Heart left ventricle (tissue), 16 donors: ENCODE results near the gene NPHP3. TPM values are rescaled to one million over a fixed set of nuclear protein-coding genes. Genes with fewer than 3 reads are reported as not detected.

Experiments
- ATAC-seq, 4 donors: fragments of 200-7000 bp; cut with Tn5 transposase; one replicate each; pipeline ENCODE4 v1.9.1; 2020 to 2022; ENCODE audit warnings: moderate library complexity in 4 of 4, mild to moderate bottlenecking in 3 of 4, moderate number of reproducible peaks in 1 of 4
- DNase-seq, 5 donors: peaks; one replicate each; pipeline ENCODE4 v3.0.0-alpha.2; 2020
- H3K27ac ChIP-seq, 12 donors: fragments of 200-600 bp; sonication (generic) in 4 of 12; one replicate each; pipeline versions ENCODE4 v1.5.0 to v1.8.0; 2016 to 2022; ENCODE audit warnings: mild to moderate bottlenecking in 2 of 12
- H3K27me3 ChIP-seq, 9 donors: fragments of 200-600 bp; sonication (generic) in 2 of 9; one replicate each; pipeline versions ENCODE4 v1.5.1 to v1.8.0; 2016 to 2022; ENCODE audit warnings: mild to moderate bottlenecking in 3 of 9
- H3K36me3 ChIP-seq, 9 donors: fragments of 200-600 bp; sonication (generic) in 2 of 9; one replicate each; pipeline versions ENCODE4 v1.5.0 to v1.8.0; 2018 to 2022; ENCODE audit warnings: mild to moderate bottlenecking in 2 of 9
- H3K4me1 ChIP-seq, 12 donors: fragments of 200-600 bp; sonication (generic) in 4 of 12; one replicate each; pipeline versions ENCODE4 v1.5.0 to v1.8.0; 2016 to 2022; ENCODE audit warnings: mild to moderate bottlenecking in 3 of 12
- H3K4me3 ChIP-seq, 12 donors: fragments of 200-600 bp; sonication (generic) in 4 of 12; one replicate each; pipeline versions ENCODE4 v1.5.0 to v1.8.0; 2017 to 2022; ENCODE audit warnings: mild to moderate bottlenecking in 9 of 12, moderate library complexity in 4 of 12
- H3K9me3 ChIP-seq, 12 donors: fragments of 200-600 bp; sonication (generic) in 4 of 12; one replicate each; pipeline versions ENCODE4 v1.5.0 to v1.8.0; 2016 to 2022; ENCODE audit warnings: mild to moderate bottlenecking in 1 of 12
- POLR2A ChIP-seq, 2 donors: fragments of 450-650 bp; IDR thresholded peaks; one replicate each; pipeline ENCODE4 v1.6.1; 2017; ENCODE audit warnings: antibody characterized with exemption in 2 of 2, mild to moderate bottlenecking in 2 of 2, moderate library complexity in 2 of 2
- WGBS, 4 donors: extraction: QIAGEN DNeasy Blood & Tissue Kit in 2 of 4; methylation state at CpG; one replicate each; pipeline versions ENCODE4 v1.1.5 to v1.1.7; 2013 to 2018; 5-methylcytosine and 5-hydroxymethylcytosine counted together
- intact Hi-C, 10 donors: fragments of 100-400 bp; cut with DNase I; formaldehyde crosslinking; loops; one replicate each; pipeline versions ENCODE4 v1.11.1 to v1.14.2; 2022
- polyA plus RNA-seq, 2 donors: library from polyadenylated mRNA; stranded (reverse); fragments of 200-250 nt; gene quantifications; one replicate each; pipeline ENCODE4 v1.2.3, GENCODE V29; 2013
- total RNA-seq, 9 donors: library from RNA; depleted of rRNA in 2 of 9; stranded (reverse); fragments of >200 nt in 2 of 9; fragmentation: NEBNext Ultra II Directional in 3 of 9; extraction: Animal tissue kit (Norgen Biotek cat#: 25700) in 3 of 9; gene quantifications; one replicate each; pipeline versions ENCODE4 v1.1.0 to v1.2.4, GENCODE V29; 2016 to 2023
- TF ChIP-seq, protein P1 (sequence below), 12 donors: fragments of 200-600 bp; sonication (generic) in 4 of 12; IDR thresholded peaks; one replicate each; pipeline versions ENCODE4 v1.5.0 to v1.8.0; 2018 to 2022; ENCODE audit warnings: antibody characterized with exemption in 12 of 12, mild to moderate bottlenecking in 5 of 12
- donor health status: ischemic (EF 13 %, LVEDD 7.1; RV severe dilation, severe dysfunction).
- donor health status: healthy with polysubstance abuse.
- donor health status: DM: no; HTN: yes; CAD: no.
- donor health status: DM: no; HTN: no; CAD: no.
- donor health status: ischemic (EF 25% LVEDD 6.9; RV normal size, moderate dysfunction).
- donor health status: ischemic (EF 25% LVEDD 5.7; RV mildly dilated, moderate dysfunction).
- donor health status: healthy.
- donor health status: DM: yes; HTN: yes; CAD: no.
- donor health status: ischemic (EF 35%, LVEDD 5.7; RV mildly dilated, moderate dysfunction).
- donor health status: nonischemic (EF 11% LVEDD 7.7; RV severe dilation, severe dysfunction).
- donor health status: DM: yes; HTN: yes; CAD: no.
- donor health status: PGD.
- donor health status: ischemic (EF 29% LVEDD 5.4; RV normal size, mild dysfunction).
- donor health status: nonischemic (EF 23%, LVEDD 6.1; RV moderate dilation, normal function).

NPHP3 gene
- total and polyA plus RNA-seq, 11 donors: 5.3 to 14.7 (median 10.9) TPM

GRCh38 chr3:132721479-132722164, 587 bp downstream of the NPHP3 start:
- intact Hi-C loops: loop anchor here in 9 of 10 donors (1.0 to 10.0 kb wide), 11 partner anchors 59 to 1203 kb away; partner anchors contain the start of genes CDV3 (in 7 of the 9), SRPRB (in 3 of the 9) and UBA5 (in 3 of the 9)
- 3 to 5% (median 4%) methylated on average over 38 to 47 of the region's 47 CpGs for WGBS, 4 donors
- ATAC-seq: peak in 3 of 4 donors; percentile 2 to 43 (median 42)
- TF ChIP-seq, protein P1, sequence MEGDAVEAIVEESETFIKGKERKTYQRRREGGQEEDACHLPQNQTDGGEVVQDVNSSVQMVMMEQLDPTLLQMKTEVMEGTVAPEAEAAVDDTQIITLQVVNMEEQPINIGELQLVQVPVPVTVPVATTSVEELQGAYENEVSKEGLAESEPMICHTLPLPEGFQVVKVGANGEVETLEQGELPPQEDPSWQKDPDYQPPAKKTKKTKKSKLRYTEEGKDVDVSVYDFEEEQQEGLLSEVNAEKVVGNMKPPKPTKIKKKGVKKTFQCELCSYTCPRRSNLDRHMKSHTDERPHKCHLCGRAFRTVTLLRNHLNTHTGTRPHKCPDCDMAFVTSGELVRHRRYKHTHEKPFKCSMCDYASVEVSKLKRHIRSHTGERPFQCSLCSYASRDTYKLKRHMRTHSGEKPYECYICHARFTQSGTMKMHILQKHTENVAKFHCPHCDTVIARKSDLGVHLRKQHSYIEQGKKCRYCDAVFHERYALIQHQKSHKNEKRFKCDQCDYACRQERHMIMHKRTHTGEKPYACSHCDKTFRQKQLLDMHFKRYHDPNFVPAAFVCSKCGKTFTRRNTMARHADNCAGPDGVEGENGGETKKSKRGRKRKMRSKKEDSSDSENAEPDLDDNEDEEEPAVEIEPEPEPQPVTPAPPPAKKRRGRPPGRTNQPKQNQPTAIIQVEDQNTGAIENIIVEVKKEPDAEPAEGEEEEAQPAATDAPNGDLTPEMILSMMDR (IDR thresholded peaks at IDR 0.05): peak in 7 of 12 donors; percentile 14 to 56 (median 20)
- TF ChIP-seq POLR2A (IDR thresholded peaks at IDR 0.05): no peak
- DNase-seq: peak; percentile 60 to 87 (median 73)
- Histone ChIP-seq H3K27ac (peak overlapping the region; percentile 89 to 99 (median 96)), H3K9me3 (no peaks in the 10 kb centered on the region), H3K36me3 (peaks cover 0 to 28% (median 19%) of the 10 kb centered on the region in 9 donors), H3K4me1 (peaks cover 0 to 46% (median 28%) of the 10 kb centered on the region in 12 donors), H3K27me3 (no peaks in the 10 kb centered on the region), H3K4me3 (peak overlapping the region; percentile 70 to 99 (median 86))

DNA sequence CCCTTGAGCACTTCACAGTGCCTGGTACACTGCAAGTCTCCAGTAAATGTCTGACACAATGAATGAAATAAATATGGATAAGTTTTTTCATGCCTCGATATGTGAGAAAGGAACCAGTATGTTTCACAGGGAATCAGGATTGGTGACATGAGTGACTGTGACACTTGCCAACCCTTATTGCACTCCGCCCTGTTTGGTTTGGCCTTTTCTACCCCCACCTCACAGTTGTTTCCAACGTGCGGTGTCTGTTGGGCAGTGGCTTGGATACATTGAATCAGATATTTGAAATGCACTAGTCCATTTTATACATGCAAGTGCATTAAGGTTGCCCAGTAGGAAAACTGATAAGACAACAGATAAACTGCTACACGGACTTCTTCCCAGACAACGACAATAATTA, 2.0 kb downstream of the NPHP3 start:
- intact Hi-C loops: loop anchor here in 7 of 10 donors (5.0 to 10.0 kb wide), 7 partner anchors 58 to 1205 kb away; partner anchors contain the start of genes CDV3 (in 5 of the 7), SRPRB (in 3 of the 7) and UBA5 (in 2 of the 7)
- H3K27me3 ChIP-seq: no peaks in the 10 kb centered on the region
- 41 to 54% (median 49%) methylated on average over 6 of the region's 6 CpGs for WGBS, 4 donors
- H3K36me3 ChIP-seq: peaks cover 0 to 42% (median 32%) of the 10 kb centered on the region in 9 donors
- H3K4me1 ChIP-seq: peaks cover 0 to 42% (median 28%) of the 10 kb centered on the region in 12 donors
- H3K9me3 ChIP-seq: no peaks in the 10 kb centered on the region
- no peak for DNase-seq
- peak overlapping the region in 9 of 12 donors; percentile 70 to 99 (median 82) for H3K4me3 ChIP-seq
- H3K27ac ChIP-seq: no peak overlapping the region
- ATAC-seq: no peak
- TF ChIP-seq, protein P1 (IDR thresholded peaks at IDR 0.05): no peak
- no peak for TF ChIP-seq POLR2A (IDR thresholded peaks at IDR 0.05)

DNA sequence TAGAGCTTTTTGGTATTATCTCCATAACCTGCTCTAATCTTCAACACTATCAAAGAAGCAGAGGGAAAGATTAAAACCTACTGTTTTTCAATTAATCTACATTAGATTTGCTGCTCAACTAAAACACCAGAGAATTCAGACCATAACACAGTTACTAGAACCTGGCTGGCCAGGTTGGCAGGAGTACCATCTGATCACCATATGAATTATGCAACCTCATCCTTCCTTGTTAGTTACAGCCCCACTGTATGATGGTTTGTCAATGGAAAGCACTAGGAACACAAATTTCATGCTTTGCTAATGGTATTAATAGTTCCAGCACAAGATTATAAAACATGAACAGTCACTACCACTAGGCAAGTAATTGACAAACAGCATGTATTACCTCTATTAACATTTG, 5.8 kb downstream of the NPHP3 start:
- DNase-seq: no peak
- H3K4me3 ChIP-seq: no peak overlapping the region
- TF ChIP-seq POLR2A (IDR thresholded peaks at IDR 0.05): no peak
- TF ChIP-seq, protein P1 (IDR thresholded peaks at IDR 0.05): no peak
- H3K27ac ChIP-seq: no peak overlapping the region
- no peaks in the 10 kb centered on the region for H3K27me3 ChIP-seq
- intact Hi-C loops: loop anchor here in 2 of 10 donors (5.0 to 10.0 kb wide), 2 partner anchors 39 to 52 kb away; partner anchors contain the start of gene UBA5 (in 1 of the 2)
- no peak for ATAC-seq
- H3K9me3 ChIP-seq: no peaks in the 10 kb centered on the region
- H3K4me1 ChIP-seq: peaks cover 0 to 33% (median 23%) of the 10 kb centered on the region in 12 donors
- peaks cover 3 to 81% (median 67%) of the 10 kb centered on the region in 9 donors for H3K36me3 ChIP-seq
